HepG2 (cell line): ENCODE results near the gene MB.

Experiments
- CTCF ChIP-seq: sonication (generic); formaldehyde crosslinking; IDR thresholded peaks from 2 replicates; pipeline ENCODE4 v1.5.0; 2020; ENCODE audit warnings: mild to moderate bottlenecking, missing genetic modification reagents, moderate library complexity
- EP300 ChIP-seq, 3 experiments: sonication (generic) in 1 of 3; formaldehyde crosslinking in 1 of 3; IDR thresholded peaks; 2 replicates each; pipeline versions ENCODE4 v1.5.1 to v1.6.1; 2011 to 2020; ENCODE audit warnings: low read depth in 2 of 3, low read length in 2 of 3, borderline replicate concordance in 1 of 3, improper control_type of control experiment in 1 of 3, mild to moderate bottlenecking in 1 of 3, missing genetic modification reagents in 1 of 3, moderate library complexity in 1 of 3
- HNRNPL ChIP-seq: fragments of 200-400 bp; formaldehyde crosslinking; IDR thresholded peaks from 2 replicates; pipeline ENCODE4 v1.6.1; 2017; ENCODE audit warnings: mild to moderate bottlenecking, low read depth, low read length
- KDM5B ChIP-seq: sonication (generic); formaldehyde crosslinking; IDR thresholded peaks from 2 replicates; pipeline ENCODE4 v1.4.0; 2020; ENCODE audit warnings: missing genetic modification reagents, mild to moderate bottlenecking, borderline replicate concordance
- NFIC ChIP-seq: IDR thresholded peaks from 2 replicates; pipeline ENCODE4 v1.6.1; 2012; ENCODE audit warnings: mild to moderate bottlenecking, low read length, inconsistent platforms
- RERE ChIP-seq: IDR thresholded peaks from 2 replicates; pipeline ENCODE4 v1.6.1; 2016; ENCODE audit warnings: low read depth, missing genetic modification reagents, missing compliant biosample characterization
- RXRB ChIP-seq: IDR thresholded peaks from 2 replicates; pipeline ENCODE4 v1.6.1; 2016; ENCODE audit warnings: borderline replicate concordance, missing genetic modification reagents, missing compliant biosample characterization
- TAF1 ChIP-seq: sonication (generic); formaldehyde crosslinking; IDR thresholded peaks from 2 replicates; pipeline ENCODE4 v1.4.0; 2020; ENCODE audit warnings: missing genetic modification reagents
- ZBTB4 ChIP-seq: sonication (generic); formaldehyde crosslinking; IDR thresholded peaks from 2 replicates; pipeline ENCODE4 v1.4.0; 2020; ENCODE audit warnings: missing genetic modification reagents, mild to moderate bottlenecking, borderline replicate concordance
- ZFP1 ChIP-seq: IDR thresholded peaks from 2 replicates; pipeline ENCODE4 v1.6.1; 2016
- ZFP36 ChIP-seq: fragments of 150-350 bp; IDR thresholded peaks from 2 replicates; pipeline ENCODE4 v1.6.1; 2018; ENCODE audit warnings: borderline replicate concordance, low read length, low read depth; ENCODE audit not compliant: partially characterized antibody
- ZNF275 ChIP-seq: sonication (generic); formaldehyde crosslinking; IDR thresholded peaks from 2 replicates; pipeline ENCODE4 v1.8.0; 2022; ENCODE audit warnings: missing genetic modification reagents, mild to moderate bottlenecking, inconsistent platforms, borderline replicate concordance
- ZNF337 ChIP-seq: sonication (generic); formaldehyde crosslinking; IDR thresholded peaks from 2 replicates; pipeline ENCODE4 v1.5.1; 2020; ENCODE audit warnings: missing genetic modification reagents, low read depth, mild to moderate bottlenecking, borderline replicate concordance

- TF ChIP-seq ZBTB4 (CRISPR knock-in tag), result no peak
- no peak for TF ChIP-seq HNRNPL
- no peak for TF ChIP-seq RXRB (CRISPR knock-in tag)
- no peak for TF ChIP-seq NFIC
- no peak for TF ChIP-seq ZFP1 (CRISPR knock-in tag)
- no peak for TF ChIP-seq RERE (CRISPR knock-in tag)
- no peak for TF ChIP-seq EP300 (IDR thresholded peaks at IDR 0.05; ENCODE audit: low read depth in 2 of 2, low read length in 2 of 2)
- TF ChIP-seq EP300 (CRISPR knock-in tag; IDR thresholded peaks at IDR 0.05; ENCODE audit: borderline replicate concordance), result no peak
- TF ChIP-seq CTCF, result no peak
- TF ChIP-seq TAF1, result no peak
- TF ChIP-seq ZFP36, result no peak
- no peak for TF ChIP-seq KDM5B (CRISPR knock-in tag)
- no peak for TF ChIP-seq ZNF275
- TF ChIP-seq ZNF337, result no peak
These were observed 16.0 kb downstream of the MB start for GRCh38 chr22:35601013-35601580.
